ENCODE data around the gene LCAT.

- TF ChIP-seq CTCF (IDR thresholded peaks at IDR 0.05; ENCODE audit: insufficient read depth, low read length) = no peak
- no peak for TF ChIP-seq POLR2AphosphoS5 (IDR thresholded peaks at IDR 0.05; ENCODE audit: low read depth)
- no peak for TF ChIP-seq REST (IDR thresholded peaks at IDR 0.05; ENCODE audit: insufficient replicate concordance, low read depth)
Observed at GRCh38 chr16:67986949-67987348, 43.0 kb upstream of the LCAT start.
